Tibial artery (tissue), 4 donors: Measurements from ENCODE around the gene KRT75.

Experiments
- DNase-seq, 2 donors: peaks; one replicate each; pipeline ENCODE4 v3.0.0-alpha.2; 2019
- H3K27ac ChIP-seq, 2 donors: fragments of 200-600 bp; sonication (generic) in 1 of 2; 1 replicate in 1 of 2; 2 replicates in 1 of 2; pipeline ENCODE4 v1.5.1; 2018 to 2019; ENCODE audit warnings: mild to moderate bottlenecking in 1 of 2
- H3K27me3 ChIP-seq, 2 donors: fragments of 200-600 bp; sonication (generic) in 1 of 2; one replicate each; pipeline versions ENCODE4 v1.5.1 to v1.6.0; 2016 to 2019
- H3K36me3 ChIP-seq, 3 donors: fragments of 200-600 bp; sonication (generic) in 2 of 3; one replicate each; pipeline ENCODE4 v1.5.1; 2016 to 2019; ENCODE audit warnings: mild to moderate bottlenecking in 2 of 3
- H3K4me1 ChIP-seq, 4 donors: fragments of 200-600 bp; sonication (generic) in 2 of 4; 1 replicate in 3 of 4; 2 replicates in 1 of 4; pipeline ENCODE4 v1.5.1; 2016 to 2019
- H3K4me3 ChIP-seq, 2 donors: fragments of 200-600 bp; sonication (generic) in 1 of 2; 1 replicate in 1 of 2; 2 replicates in 1 of 2; pipeline ENCODE4 v1.5.1; 2018 to 2019; ENCODE audit warnings: mild to moderate bottlenecking in 2 of 2
- H3K9me3 ChIP-seq, 3 donors: fragments of 200-600 bp; sonication (generic) in 1 of 3; one replicate each; pipeline ENCODE4 v1.5.1; 2016 to 2019
- intact Hi-C: fragments of 100-400 bp; cut with DNase I; formaldehyde crosslinking; loops from one replicate; pipeline ENCODE4 v1.15.0; 2023; ENCODE audit warnings: low total_unique reads
- TF ChIP-seq, protein P1 (sequence below), 2 experiments: fragments of 200-600 bp in 1 of 2; fragments of 450-650 bp in 1 of 2; IDR thresholded peaks; one replicate each; pipeline ENCODE4 v1.5.1; 2017 to 2019; ENCODE audit warnings: antibody characterized with exemption in 2 of 2, mild to moderate bottlenecking in 1 of 2, moderate library complexity in 1 of 2

The KRT75 gene

DNA sequence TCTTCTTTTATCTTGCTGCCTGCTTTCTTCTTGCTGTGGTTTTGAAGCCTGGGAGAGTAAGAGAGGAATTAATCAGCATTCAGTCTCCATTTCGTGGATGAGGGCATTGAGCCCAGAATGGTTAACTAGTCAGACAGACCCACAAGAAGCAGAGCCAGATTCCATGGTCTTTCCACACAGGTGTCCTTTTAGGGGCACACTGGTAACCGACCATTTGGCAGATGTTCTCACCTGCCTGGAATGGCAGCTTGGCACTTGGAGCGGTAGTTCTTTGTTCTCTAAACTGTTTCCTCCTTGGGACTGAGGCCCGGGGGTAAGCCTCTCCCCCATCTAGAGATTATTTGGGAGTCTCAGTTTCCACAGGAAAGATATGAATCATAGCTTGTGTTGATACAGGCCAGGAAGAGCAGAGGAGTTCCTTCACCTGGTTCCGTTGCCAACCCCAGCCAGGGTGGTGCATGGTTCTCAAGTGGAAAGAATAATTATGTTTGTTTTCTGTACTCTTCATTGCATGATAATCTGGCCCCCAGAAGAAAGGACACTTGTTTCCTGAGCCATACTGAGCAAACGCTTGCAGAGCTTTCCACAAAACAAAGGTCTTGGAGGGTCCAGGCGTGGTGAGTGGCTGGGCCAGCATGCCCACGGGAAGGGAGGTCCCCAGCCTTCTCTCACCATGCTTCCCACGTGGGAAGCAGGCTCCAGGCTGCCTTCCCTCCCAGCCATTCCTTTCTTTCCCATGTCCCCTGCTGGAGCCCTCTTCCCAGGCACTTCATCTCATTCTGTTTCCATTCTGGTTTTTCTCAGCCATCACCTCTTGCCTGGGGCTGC lies 2.0 kb upstream of the KRT75 start:
- H3K9me3 ChIP-seq = no peaks in the 10 kb centered on the region
- H3K4me3 ChIP-seq = no peak overlapping the region
- TF ChIP-seq, protein P1, sequence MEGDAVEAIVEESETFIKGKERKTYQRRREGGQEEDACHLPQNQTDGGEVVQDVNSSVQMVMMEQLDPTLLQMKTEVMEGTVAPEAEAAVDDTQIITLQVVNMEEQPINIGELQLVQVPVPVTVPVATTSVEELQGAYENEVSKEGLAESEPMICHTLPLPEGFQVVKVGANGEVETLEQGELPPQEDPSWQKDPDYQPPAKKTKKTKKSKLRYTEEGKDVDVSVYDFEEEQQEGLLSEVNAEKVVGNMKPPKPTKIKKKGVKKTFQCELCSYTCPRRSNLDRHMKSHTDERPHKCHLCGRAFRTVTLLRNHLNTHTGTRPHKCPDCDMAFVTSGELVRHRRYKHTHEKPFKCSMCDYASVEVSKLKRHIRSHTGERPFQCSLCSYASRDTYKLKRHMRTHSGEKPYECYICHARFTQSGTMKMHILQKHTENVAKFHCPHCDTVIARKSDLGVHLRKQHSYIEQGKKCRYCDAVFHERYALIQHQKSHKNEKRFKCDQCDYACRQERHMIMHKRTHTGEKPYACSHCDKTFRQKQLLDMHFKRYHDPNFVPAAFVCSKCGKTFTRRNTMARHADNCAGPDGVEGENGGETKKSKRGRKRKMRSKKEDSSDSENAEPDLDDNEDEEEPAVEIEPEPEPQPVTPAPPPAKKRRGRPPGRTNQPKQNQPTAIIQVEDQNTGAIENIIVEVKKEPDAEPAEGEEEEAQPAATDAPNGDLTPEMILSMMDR (IDR thresholded peaks at IDR 0.05) = no peak
- no peak overlapping the region for H3K27ac ChIP-seq
- intact Hi-C loops = no loop called here
- no peaks in the 10 kb centered on the region for H3K36me3 ChIP-seq
- DNase-seq = no peak
- no peaks in the 10 kb centered on the region for H3K4me1 ChIP-seq
- peaks cover 0 to 57% of the 10 kb centered on the region in 2 donors for H3K27me3 ChIP-seq

DNA sequence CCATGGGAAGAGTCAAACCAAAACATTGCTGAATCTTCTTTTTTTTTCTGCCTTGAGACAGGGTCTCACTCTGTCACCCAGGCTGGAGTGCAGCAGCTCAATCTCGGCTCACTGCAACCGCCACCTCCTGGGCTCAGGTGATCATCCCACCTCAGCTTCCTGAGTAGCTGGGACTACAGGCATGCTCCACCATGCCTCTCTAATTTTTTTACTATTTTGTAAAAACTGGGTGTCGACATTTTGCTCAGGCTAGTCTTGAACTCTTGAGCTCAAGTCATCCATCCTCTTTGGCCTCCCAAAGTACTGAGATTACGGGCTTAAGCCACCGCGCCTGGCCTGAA lies 1.5 kb upstream of the KRT75 start:
- H3K4me1 ChIP-seq = no peaks in the 10 kb centered on the region
- H3K27me3 ChIP-seq = peaks cover 0 to 53% of the 10 kb centered on the region in 2 donors
- DNase-seq = no peak
- H3K9me3 ChIP-seq = no peaks in the 10 kb centered on the region
- intact Hi-C loops = no loop called here
- H3K4me3 ChIP-seq = no peak overlapping the region
- TF ChIP-seq, protein P1 (IDR thresholded peaks at IDR 0.05) = no peak
- no peak overlapping the region for H3K27ac ChIP-seq
- H3K36me3 ChIP-seq = no peaks in the 10 kb centered on the region

DNA sequence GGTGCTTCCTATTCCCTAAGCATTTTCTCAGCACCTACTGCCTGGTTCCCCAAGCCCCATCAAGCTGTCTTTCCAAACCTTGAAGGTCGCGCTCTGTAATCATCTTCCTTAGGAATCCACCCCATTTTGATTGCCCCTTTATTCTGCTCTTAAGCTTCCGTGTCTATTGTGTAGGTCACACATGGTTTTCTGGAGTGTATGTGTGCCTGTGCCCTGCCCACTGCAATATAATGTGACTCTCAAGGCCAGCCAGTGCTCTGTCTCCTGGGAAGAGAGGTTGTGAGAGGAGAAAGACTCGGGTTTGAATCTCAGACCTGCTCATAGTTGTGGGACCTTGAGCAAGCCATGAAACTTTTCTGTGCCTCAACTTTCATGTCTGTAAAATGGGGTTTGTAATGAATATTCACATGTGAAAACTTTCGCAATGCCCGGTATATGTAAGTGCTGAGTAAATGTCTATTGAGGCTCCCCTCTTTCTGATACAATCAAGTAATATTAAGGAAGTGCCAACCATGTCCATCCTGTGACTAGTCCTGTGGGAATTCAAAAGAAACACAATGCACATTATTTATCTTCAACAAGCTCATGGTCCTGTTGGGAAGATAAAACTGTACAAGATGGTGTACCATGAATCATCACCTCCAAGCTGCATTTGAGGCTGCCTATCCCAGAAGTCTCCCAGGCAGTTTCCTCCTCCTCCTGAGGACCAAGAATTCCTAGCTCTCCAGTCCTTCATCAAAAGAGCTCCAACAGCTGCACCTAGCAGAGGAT lies 774 bp upstream of the KRT75 start:
- Histone ChIP-seq H3K4me3 (no peak overlapping the region), H3K9me3 (no peaks in the 10 kb centered on the region), H3K27me3 (peaks cover 0 to 47% of the 10 kb centered on the region in 2 donors), H3K36me3 (no peaks in the 10 kb centered on the region), H3K4me1 (no peaks in the 10 kb centered on the region), H3K27ac (no peak overlapping the region)
- DNase-seq = no peak
- intact Hi-C loops = no loop called here
- TF ChIP-seq, protein P1 (IDR thresholded peaks at IDR 0.05) = no peak

DNA sequence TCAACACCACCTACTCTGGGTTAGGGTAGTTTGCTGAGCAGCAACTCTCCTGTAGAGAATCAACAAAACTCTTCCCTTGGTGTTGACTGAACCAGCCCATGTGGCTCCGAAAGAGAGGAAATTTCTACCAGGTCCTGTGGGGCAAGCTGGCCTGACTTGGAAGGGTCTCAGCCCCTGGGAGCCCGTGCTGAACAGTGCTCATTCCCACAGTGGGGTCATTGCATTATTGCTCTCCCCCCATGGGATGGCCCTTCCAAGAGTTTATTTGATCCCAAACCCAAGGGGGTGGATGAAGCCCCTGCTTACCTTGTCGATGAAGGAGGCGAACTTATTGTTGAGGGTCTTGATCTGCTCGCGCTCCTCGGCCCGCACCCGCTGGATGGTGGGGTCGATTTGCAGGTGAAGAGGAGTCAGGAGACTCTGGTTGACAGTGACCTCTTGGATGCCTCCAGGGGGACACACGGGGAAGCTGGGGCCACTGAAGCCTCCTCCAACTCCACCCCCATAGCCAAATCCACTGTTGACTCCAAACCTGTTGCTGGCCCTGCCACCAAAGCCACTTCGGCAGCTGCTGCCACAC lies 580 bp downstream of the KRT75 start:
- intact Hi-C loops = no loop called here
- TF ChIP-seq, protein P1 (IDR thresholded peaks at IDR 0.05) = no peak

DNA sequence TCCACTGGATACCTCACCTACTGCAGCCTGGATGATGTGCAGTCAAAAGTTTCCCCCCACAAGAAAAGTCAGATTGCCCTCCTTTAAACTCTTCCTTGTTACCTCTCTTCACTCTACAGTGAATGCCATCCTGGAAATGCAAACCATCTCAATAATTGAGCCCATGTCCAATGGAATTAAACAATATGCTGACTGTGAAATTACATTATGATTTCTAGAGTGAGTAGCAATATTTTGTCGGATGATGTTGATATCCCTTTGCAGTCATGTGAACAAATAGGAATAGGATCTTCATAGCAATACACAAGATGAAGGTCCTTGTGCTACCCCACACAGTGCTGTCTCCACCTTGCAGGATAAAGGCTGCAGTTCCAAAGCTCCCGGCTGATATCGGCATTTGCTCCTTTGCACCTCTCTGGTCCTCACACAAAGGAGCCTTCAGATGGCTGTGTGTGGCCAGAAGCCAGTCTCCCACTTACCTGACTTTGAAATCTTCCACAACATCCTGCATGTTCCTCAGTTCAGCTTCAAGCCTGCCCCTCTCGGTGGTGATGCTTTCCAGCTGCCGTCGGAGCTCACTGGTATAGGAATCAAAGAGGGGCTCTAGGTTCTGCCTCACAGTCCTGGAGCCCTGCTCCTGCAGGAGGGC lies 1.5 kb downstream of the KRT75 start:
- no peaks in the 10 kb centered on the region for H3K9me3 ChIP-seq
- no peak overlapping the region for H3K4me3 ChIP-seq
- no peaks in the 10 kb centered on the region for H3K36me3 ChIP-seq
- no peak overlapping the region for H3K27ac ChIP-seq
- H3K4me1 ChIP-seq = no peaks in the 10 kb centered on the region
- DNase-seq = no peak
- TF ChIP-seq, protein P1 (IDR thresholded peaks at IDR 0.05) = no peak
- H3K27me3 ChIP-seq = peaks cover 0 to 28% of the 10 kb centered on the region in 2 donors
- intact Hi-C loops = no loop called here

More for the DNA sequence above, 580 bp downstream of the KRT75 start:
- DNase-seq = no peak
- Histone ChIP-seq H3K9me3 (no peaks in the 10 kb centered on the region), H3K36me3 (no peaks in the 10 kb centered on the region), H3K27ac (no peak overlapping the region), H3K4me1 (no peaks in the 10 kb centered on the region), H3K27me3 (peaks cover 0 to 35% of the 10 kb centered on the region in 2 donors), H3K4me3 (no peak overlapping the region)
